Activated gamma-delta T cell (primary cell): ENCODE results near the gene MYH10.

Experiments
- DNase-seq: peaks from one replicate; lab custom pipeline; 2025; lab: John Stamatoyannopoulos, UW

MYH10 gene

GRCh38 chr17:8494506-8495111 is 135.9 kb downstream of the MYH10 start:
- DNase-seq = no peak

GRCh38 chr17:8494021-8494420 is 136.5 kb downstream of the MYH10 start:
- no peak for DNase-seq

- no peak for DNase-seq
Observed at GRCh38 chr17:8492121-8492520, 138.4 kb downstream of the MYH10 start.

GRCh38 chr17:8490256-8491023 is 140.1 kb downstream of the MYH10 start:
- DNase-seq = no peak

- DNase-seq = no peak
Observed at GRCh38 chr17:8489841-8490240, 140.7 kb downstream of the MYH10 start.

GRCh38 chr17:8488901-8489300 is 141.6 kb downstream of the MYH10 start:
- no peak for DNase-seq

GRCh38 chr17:8488491-8488890 is 142.0 kb downstream of the MYH10 start:
- DNase-seq = no peak

- no peak for DNase-seq
Observed at GRCh38 chr17:8487743-8488142, 142.8 kb downstream of the MYH10 start.

- DNase-seq = no peak
Observed at GRCh38 chr17:8487130-8487645, 143.3 kb downstream of the MYH10 start.

- no peak for DNase-seq
Observed at GRCh38 chr17:8485491-8485890, 145.0 kb downstream of the MYH10 start.

- no peak for DNase-seq
Observed at GRCh38 chr17:8484465-8484864, 146.1 kb downstream of the MYH10 start.

- DNase-seq = no peak
Observed at GRCh38 chr17:8482546-8482945, 148.0 kb downstream of the MYH10 start.

GRCh38 chr17:8481703-8482102 is 148.8 kb downstream of the MYH10 start:
- no peak for DNase-seq

GRCh38 chr17:8481089-8481488 is 149.4 kb downstream of the MYH10 start:
- no peak for DNase-seq

GRCh38 chr17:8480011-8480976 is 150.2 kb downstream of the MYH10 start:
- no peak for DNase-seq

- DNase-seq = no peak
Observed at GRCh38 chr17:8479431-8479947, 151.0 kb downstream of the MYH10 start.

GRCh38 chr17:8477715-8478441 is 152.6 kb downstream of the MYH10 start:
- DNase-seq = no peak

- no peak for DNase-seq
Observed at GRCh38 chr17:8477171-8477570, 153.4 kb downstream of the MYH10 start.

GRCh38 chr17:8476741-8477140 is 153.8 kb downstream of the MYH10 start:
- DNase-seq = no peak

GRCh38 chr17:8475781-8476180 is 154.7 kb downstream of the MYH10 start:
- no peak for DNase-seq

GRCh38 chr17:8475227-8475626 is 155.3 kb downstream of the MYH10 start:
- DNase-seq = no peak
